ENCODE data around the gene FKBP11. TPM values are rescaled to one million over a fixed set of nuclear protein-coding genes. Genes with fewer than 3 reads are reported as not detected.

Gene FKBP11
- total and polyA plus RNA-seq, 3 donors from 2014 or later: 13.4 to 22.4 (median 16.4) TPM

DNA sequence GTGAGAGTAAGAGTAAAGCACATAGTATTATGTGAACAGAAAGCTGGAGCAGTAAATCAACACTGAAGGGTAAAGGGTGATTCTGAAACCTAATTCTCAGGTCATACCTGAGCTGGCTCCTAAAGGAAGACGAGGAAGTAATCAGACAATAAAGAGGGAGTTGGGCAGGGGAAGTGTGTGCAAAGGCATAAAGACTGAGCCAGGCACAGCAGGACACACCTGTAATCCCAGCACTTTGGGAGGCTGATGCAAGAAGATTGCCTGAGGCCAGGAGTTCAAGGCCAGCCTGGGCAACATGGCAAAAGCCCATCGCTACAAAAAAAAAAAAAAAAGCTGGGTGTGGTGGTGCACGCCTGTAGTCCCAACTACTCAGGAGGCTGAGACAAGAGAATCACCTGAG lies 22.4 kb upstream of the FKBP11 start:
- no peaks in the 10 kb centered on the region for H3K27me3 ChIP-seq
- intact Hi-C loops (cut with DNase I; ENCODE audit: low total_unique reads): no loop called here
- 88 to 89% methylated on average over 3 of the region's 3 CpGs for WGBS, 2 donors
- no peak for DNase-seq
- TF ChIP-seq POLR2A (IDR thresholded peaks at IDR 0.05): no peak
- TF ChIP-seq, protein P1, sequence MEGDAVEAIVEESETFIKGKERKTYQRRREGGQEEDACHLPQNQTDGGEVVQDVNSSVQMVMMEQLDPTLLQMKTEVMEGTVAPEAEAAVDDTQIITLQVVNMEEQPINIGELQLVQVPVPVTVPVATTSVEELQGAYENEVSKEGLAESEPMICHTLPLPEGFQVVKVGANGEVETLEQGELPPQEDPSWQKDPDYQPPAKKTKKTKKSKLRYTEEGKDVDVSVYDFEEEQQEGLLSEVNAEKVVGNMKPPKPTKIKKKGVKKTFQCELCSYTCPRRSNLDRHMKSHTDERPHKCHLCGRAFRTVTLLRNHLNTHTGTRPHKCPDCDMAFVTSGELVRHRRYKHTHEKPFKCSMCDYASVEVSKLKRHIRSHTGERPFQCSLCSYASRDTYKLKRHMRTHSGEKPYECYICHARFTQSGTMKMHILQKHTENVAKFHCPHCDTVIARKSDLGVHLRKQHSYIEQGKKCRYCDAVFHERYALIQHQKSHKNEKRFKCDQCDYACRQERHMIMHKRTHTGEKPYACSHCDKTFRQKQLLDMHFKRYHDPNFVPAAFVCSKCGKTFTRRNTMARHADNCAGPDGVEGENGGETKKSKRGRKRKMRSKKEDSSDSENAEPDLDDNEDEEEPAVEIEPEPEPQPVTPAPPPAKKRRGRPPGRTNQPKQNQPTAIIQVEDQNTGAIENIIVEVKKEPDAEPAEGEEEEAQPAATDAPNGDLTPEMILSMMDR (IDR thresholded peaks at IDR 0.05): no peak
- H3K4me3 ChIP-seq: no peak overlapping the region
- no peaks in the 10 kb centered on the region for H3K36me3 ChIP-seq (ENCODE audit: low read depth, missing control alignments)
- H3K4me1 ChIP-seq: peaks cover 9% of the 10 kb centered on the region
- no peak overlapping the region for H3K27ac ChIP-seq
- H3K9me3 ChIP-seq: no peaks in the 10 kb centered on the region

DNA sequence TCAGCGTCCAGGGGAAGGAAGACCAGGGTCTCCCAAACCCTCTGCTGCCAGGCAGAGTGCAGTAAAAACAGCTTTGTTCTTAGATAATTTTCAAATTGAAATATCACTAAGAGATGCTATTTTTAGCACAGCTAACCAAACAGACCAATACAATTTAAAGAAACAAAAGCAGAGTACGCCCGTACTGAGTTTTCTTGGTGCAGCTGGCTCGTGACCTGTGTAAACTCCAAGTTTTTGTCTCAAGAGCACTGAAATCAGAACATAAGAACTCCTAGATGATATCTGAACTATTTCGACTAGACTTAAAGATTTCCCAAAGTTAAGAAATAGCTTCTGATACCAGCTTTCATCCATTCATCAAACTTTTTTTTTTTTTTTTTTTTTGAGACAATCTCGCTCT lies 21.7 kb upstream of the FKBP11 start:
- no peak for DNase-seq
- WGBS, 2 donors: 53 to 61% methylated on average over 6 of the region's 6 CpGs
- Histone ChIP-seq H3K9me3 (no peaks in the 10 kb centered on the region), H3K4me1 (peaks cover 9% of the 10 kb centered on the region), H3K36me3 (ENCODE audit: low read depth, missing control alignments) (no peaks in the 10 kb centered on the region), H3K27ac (no peak overlapping the region), H3K4me3 (no peak overlapping the region), H3K27me3 (no peaks in the 10 kb centered on the region)
- intact Hi-C loops (cut with DNase I; ENCODE audit: low total_unique reads): no loop called here
- TF ChIP-seq, protein P1 (IDR thresholded peaks at IDR 0.05): no peak
- TF ChIP-seq POLR2A (IDR thresholded peaks at IDR 0.05): no peak

DNA sequence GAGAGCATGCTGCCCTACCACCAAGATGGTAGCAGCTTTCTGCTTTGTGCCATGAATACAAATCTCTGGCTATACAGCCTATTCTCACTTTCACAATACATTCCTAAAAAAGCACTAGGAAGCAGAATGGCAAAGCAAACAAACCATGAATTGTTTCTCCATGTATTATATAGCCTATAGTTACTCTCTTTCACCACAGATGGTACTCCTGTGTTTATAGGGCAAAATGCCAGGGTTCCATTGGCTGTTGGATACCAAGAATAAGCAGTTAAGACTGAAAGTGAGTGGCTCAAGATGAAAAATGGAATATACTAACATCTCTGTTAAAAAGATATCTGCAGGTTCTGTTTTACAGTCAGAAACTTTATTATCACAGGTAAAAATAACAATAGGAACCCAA lies 20.9 kb upstream of the FKBP11 start:
- Histone ChIP-seq H3K4me3 (no peak overlapping the region), H3K9me3 (no peaks in the 10 kb centered on the region), H3K27ac (no peak overlapping the region), H3K36me3 (ENCODE audit: low read depth, missing control alignments) (no peaks in the 10 kb centered on the region), H3K4me1 (peaks cover 9% of the 10 kb centered on the region), H3K27me3 (no peaks in the 10 kb centered on the region)
- intact Hi-C loops (cut with DNase I; ENCODE audit: low total_unique reads): no loop called here
- DNase-seq: no peak
- TF ChIP-seq, protein P1 (IDR thresholded peaks at IDR 0.05): no peak

GRCh38 chr12:48943221-48943620 lies 17.9 kb upstream of the FKBP11 start:
- no peaks in the 10 kb centered on the region for H3K27me3 ChIP-seq
- peaks cover 9% of the 10 kb centered on the region for H3K4me1 ChIP-seq
- no peak overlapping the region for H3K4me3 ChIP-seq
- WGBS, 2 donors: 83 to 96% methylated on average over 4 of the region's 4 CpGs
- no peaks in the 10 kb centered on the region for H3K9me3 ChIP-seq
- no peak overlapping the region for H3K27ac ChIP-seq
- DNase-seq: no peak
- no peaks in the 10 kb centered on the region for H3K36me3 ChIP-seq (ENCODE audit: low read depth, missing control alignments)
- no peak for TF ChIP-seq POLR2A (IDR thresholded peaks at IDR 0.05)
- TF ChIP-seq, protein P1 (IDR thresholded peaks at IDR 0.05): no peak
- intact Hi-C loops (cut with DNase I; ENCODE audit: low total_unique reads): no loop called here

GRCh38 chr12:48940181-48940580 lies 14.9 kb upstream of the FKBP11 start:
- Histone ChIP-seq H3K27ac (no peak overlapping the region), H3K4me3 (no peak overlapping the region), H3K36me3 (ENCODE audit: low read depth, missing control alignments) (no peaks in the 10 kb centered on the region), H3K9me3 (no peaks in the 10 kb centered on the region), H3K27me3 (no peaks in the 10 kb centered on the region), H3K4me1 (no peaks in the 10 kb centered on the region)
- TF ChIP-seq, protein P1 (IDR thresholded peaks at IDR 0.05): no peak
- TF ChIP-seq POLR2A (IDR thresholded peaks at IDR 0.05): no peak
- WGBS, 2 donors: 85 to 86% methylated on average over 3 of the region's 3 CpGs
- intact Hi-C loops (cut with DNase I; ENCODE audit: low total_unique reads): no loop called here
- DNase-seq: no peak

All from testis (tissue), 3 donors.